H9 (cell line): ENCODE measurements around the gene NT5C2. TPM values are rescaled to one million over a fixed set of nuclear protein-coding genes. Genes with fewer than 3 reads are reported as not detected.

Source experiments
- DNase-seq: peaks from one replicate; pipeline ENCODE4 v3.0.0-alpha.2; 2017
- H2AFZ ChIP-seq: one replicate; pipeline ENCODE4 v1.6.1; 2013; ENCODE audit warnings: mild to moderate bottlenecking, low read length, control low read depth, moderate library complexity
- H2AK5ac ChIP-seq: 2 replicates; pipeline ENCODE4 v1.6.1; 2013; ENCODE audit warnings: low read length, control low read depth, mixed read lengths; ENCODE audit not compliant: insufficient read length
- H2BK120ac ChIP-seq: one replicate; pipeline ENCODE4 v1.6.1; 2013; ENCODE audit warnings: low read depth, mild to moderate bottlenecking, low read length, control low read depth, inconsistent platforms; ENCODE audit not compliant: poor library complexity, severe bottlenecking
- H2BK12ac ChIP-seq: 2 replicates; pipeline ENCODE4 v1.6.1; 2013; ENCODE audit warnings: low read length, control low read depth, mixed read lengths, low read depth; ENCODE audit not compliant: insufficient read length
- H2BK15ac ChIP-seq: 2 replicates; pipeline ENCODE4 v1.6.1; 2013; ENCODE audit warnings: low read depth, low read length, control low read depth
- H2BK20ac ChIP-seq: one replicate; pipeline ENCODE4 v1.6.1; 2013; ENCODE audit warnings: low read depth, mild to moderate bottlenecking, low read length, control low read depth, inconsistent platforms; ENCODE audit not compliant: poor library complexity, severe bottlenecking
- H2BK5ac ChIP-seq: 2 replicates; pipeline ENCODE4 v1.6.1; 2013; ENCODE audit warnings: low read length, control low read depth, mixed read lengths; ENCODE audit not compliant: insufficient read length
- H3K14ac ChIP-seq: 2 replicates; pipeline ENCODE4 v1.6.1; 2013; ENCODE audit warnings: low read length, control low read depth; ENCODE audit not compliant: insufficient read depth
- H3K18ac ChIP-seq: 2 replicates; pipeline ENCODE4 v1.6.1; 2013; ENCODE audit warnings: low read depth, mild to moderate bottlenecking, mixed read lengths, low read length, control low read depth; ENCODE audit not compliant: insufficient read length
- H3K23ac ChIP-seq: 2 replicates; pipeline ENCODE4 v1.6.1; 2013; ENCODE audit warnings: low read length, control low read depth, mixed read lengths, low read depth; ENCODE audit not compliant: insufficient read length
- H3K23me2 ChIP-seq: 2 replicates; pipeline ENCODE4 v1.6.1; 2013; ENCODE audit warnings: low read depth, mild to moderate bottlenecking, mixed read lengths, low read length, control low read depth; ENCODE audit not compliant: insufficient read length, poor library complexity, severe bottlenecking
- H3K27ac ChIP-seq: 2 replicates; pipeline ENCODE4 v1.5.1; 2013; ENCODE audit warnings: low read length, control low read depth, mixed read lengths, low read depth; ENCODE audit not compliant: insufficient read length
- H3K27me3 ChIP-seq: 2 replicates; pipeline ENCODE4 v1.6.1; 2013; ENCODE audit warnings: low read length, control low read depth, inconsistent platforms; ENCODE audit not compliant: insufficient read depth
- H3K4ac ChIP-seq: 2 replicates; pipeline ENCODE4 v1.6.1; 2013; ENCODE audit warnings: low read depth, mild to moderate bottlenecking, control low read depth, inconsistent platforms, low read length, moderate library complexity
- H3K4me1 ChIP-seq: 2 replicates; pipeline ENCODE4 v1.6.1; 2013; ENCODE audit warnings: low read length, control low read depth, inconsistent platforms; ENCODE audit not compliant: insufficient read depth
- H3K4me2 ChIP-seq: 2 replicates; pipeline ENCODE4 v1.6.1; 2013; ENCODE audit warnings: low read length, control low read depth, mixed read lengths; ENCODE audit not compliant: insufficient read length, insufficient read depth
- H3K56ac ChIP-seq: 2 replicates; pipeline ENCODE4 v1.6.1; 2013; ENCODE audit warnings: low read depth, mild to moderate bottlenecking, mixed read lengths, low read length, control low read depth; ENCODE audit not compliant: insufficient read length
- H3K79me1 ChIP-seq: 2 replicates; pipeline ENCODE4 v1.6.1; 2013; ENCODE audit warnings: low read depth, mild to moderate bottlenecking, moderate library complexity, low read length, control low read depth, inconsistent platforms; ENCODE audit not compliant: insufficient read depth, poor library complexity, severe bottlenecking
- H3K79me2 ChIP-seq: 2 replicates; pipeline ENCODE4 v1.6.1; 2013; ENCODE audit warnings: low read length, control low read depth, inconsistent platforms; ENCODE audit not compliant: insufficient read depth
- H3K9ac ChIP-seq: 2 replicates; pipeline ENCODE4 v1.6.1; 2013; ENCODE audit warnings: low read length, control low read depth, mixed read lengths; ENCODE audit not compliant: insufficient read length; ENCODE audit errors: extremely low read depth
- H3K9me3 ChIP-seq: one replicate; pipeline ENCODE4 v1.6.1; 2013; ENCODE audit warnings: low read depth, low read length, inconsistent platforms; ENCODE audit not compliant: control insufficient read depth
- H3T11ph ChIP-seq: one replicate; pipeline ENCODE4 v1.6.1; 2013; ENCODE audit warnings: mild to moderate bottlenecking, low read length, control low read depth, inconsistent platforms
- H4K20me1 ChIP-seq: one replicate; pipeline ENCODE4 v1.6.1; 2013; ENCODE audit not compliant: control insufficient read depth, insufficient read length, insufficient read depth
- H4K5ac ChIP-seq: 2 replicates; pipeline ENCODE4 v1.6.1; 2013; ENCODE audit warnings: low read depth, mild to moderate bottlenecking, mixed read lengths, low read length, control low read depth; ENCODE audit not compliant: insufficient read length
- H4K8ac ChIP-seq: replicated peaks from 2 replicates; pipeline ENCODE4 v1.6.1; 2013; ENCODE audit warnings: low read length, control low read depth, mixed read lengths, low read depth; ENCODE audit not compliant: insufficient read length
- H4K91ac ChIP-seq: 2 replicates; pipeline ENCODE4 v1.6.1; 2013; ENCODE audit warnings: low read depth, mild to moderate bottlenecking, moderate library complexity, mixed read lengths, low read length, control low read depth; ENCODE audit not compliant: insufficient read length
- H3K27ac Mint-ChIP-seq, 3 experiments: 2 replicates in 2 of 3; 3 replicates in 1 of 3; pipeline ENCODE4 v1.8.0; 2020 to 2021; ENCODE audit warnings: mixed read lengths in 3 of 3, mild to moderate bottlenecking in 1 of 3, moderate library complexity in 1 of 3
- H3K27me3 Mint-ChIP-seq: 2 replicates; pipeline ENCODE4 v1.8.0; 2021; ENCODE audit warnings: low read depth, mild to moderate bottlenecking, moderate library complexity, mixed read lengths
- H3K36me3 Mint-ChIP-seq, 3 experiments: 2 replicates in 2 of 3; 3 replicates in 1 of 3; pipeline ENCODE4 v1.8.0; 2020 to 2021; ENCODE audit warnings: low read depth in 3 of 3, mixed read lengths in 3 of 3; ENCODE audit not compliant: insufficient read depth in 1 of 3
- H3K4me1 Mint-ChIP-seq, 2 experiments: 2 replicates each; pipeline ENCODE4 v1.8.0; 2020; ENCODE audit warnings: mixed read lengths in 2 of 2
- H3K4me3 Mint-ChIP-seq, 2 experiments: 2 replicates in 1 of 2; 3 replicates in 1 of 2; pipeline ENCODE4 v1.8.0; 2020 to 2021; ENCODE audit warnings: mild to moderate bottlenecking in 2 of 2, mixed read lengths in 2 of 2, moderate library complexity in 1 of 2
- H3K9me3 Mint-ChIP-seq, 2 experiments: 2 replicates in 1 of 2; 3 replicates in 1 of 2; pipeline ENCODE4 v1.8.0; 2020; ENCODE audit warnings: mild to moderate bottlenecking in 2 of 2, mixed read lengths in 2 of 2, moderate library complexity in 1 of 2
- WGBS: extraction: QIAGEN DNeasy Blood & Tissue Kit; methylation state at CpG from one replicate; pipeline ENCODE4 v1.1.7; 2013; ENCODE audit warnings: missing lambda C conversion rate, low lambda C conversion rate, mixed read lengths; ENCODE audit not compliant: insufficient read length; ENCODE audit errors: extremely low coverage; 5-methylcytosine and 5-hydroxymethylcytosine counted together
- total RNA-seq: library from RNA; stranded (reverse); gene quantifications from 2 replicates; pipeline ENCODE4 v1.2.1, GENCODE V29; 2021
- TF ChIP-seq, protein P1 (sequence below): fragments of 200-600 bp; sonication (generic); conservative IDR thresholded peaks from 3 replicates; pipeline ENCODE4 v1.8.0; 2021; ENCODE audit warnings: antibody characterized with exemption, mild to moderate bottlenecking

Gene NT5C2
- total RNA-seq, 1 experiment from 2014 or later, result 69.6 TPM

DNA sequence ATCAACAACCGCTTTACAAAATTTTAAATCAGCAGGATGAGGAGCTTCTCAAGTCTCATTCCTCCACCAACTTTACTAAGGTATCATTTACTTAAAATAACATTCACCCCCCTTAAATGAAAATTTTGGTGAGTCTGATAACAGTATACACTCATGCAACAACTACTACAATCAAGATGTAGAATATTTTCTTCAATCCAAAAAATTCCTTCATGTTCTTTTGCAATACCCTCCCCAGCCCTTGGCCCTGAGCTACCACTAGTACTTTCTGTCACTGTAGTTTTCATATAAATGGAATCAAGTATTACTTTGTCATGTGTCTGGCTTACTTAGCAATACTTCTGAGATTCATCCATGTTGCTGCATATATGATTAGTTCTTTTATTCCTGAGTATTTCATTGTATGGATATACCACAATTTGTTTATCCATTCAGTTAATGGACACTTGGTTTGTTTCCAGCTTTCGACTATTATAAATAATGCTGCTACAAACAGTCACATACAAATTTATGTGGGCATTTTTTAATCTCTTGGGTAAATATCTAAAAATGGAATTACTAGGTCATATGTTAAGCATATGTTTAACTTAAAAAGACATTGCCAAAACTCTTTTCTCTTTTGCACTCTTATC, 43.0 kb downstream of the NT5C2 start:
- H3K18ac ChIP-seq, result no peak overlapping the region
- no peaks in the 10 kb centered on the region for H4K20me1 ChIP-seq
- no peak overlapping the region for H3K23ac ChIP-seq
- no peak overlapping the region for H4K8ac ChIP-seq
- no peaks in the 10 kb centered on the region for H3K79me1 ChIP-seq
- TF ChIP-seq, protein P1, sequence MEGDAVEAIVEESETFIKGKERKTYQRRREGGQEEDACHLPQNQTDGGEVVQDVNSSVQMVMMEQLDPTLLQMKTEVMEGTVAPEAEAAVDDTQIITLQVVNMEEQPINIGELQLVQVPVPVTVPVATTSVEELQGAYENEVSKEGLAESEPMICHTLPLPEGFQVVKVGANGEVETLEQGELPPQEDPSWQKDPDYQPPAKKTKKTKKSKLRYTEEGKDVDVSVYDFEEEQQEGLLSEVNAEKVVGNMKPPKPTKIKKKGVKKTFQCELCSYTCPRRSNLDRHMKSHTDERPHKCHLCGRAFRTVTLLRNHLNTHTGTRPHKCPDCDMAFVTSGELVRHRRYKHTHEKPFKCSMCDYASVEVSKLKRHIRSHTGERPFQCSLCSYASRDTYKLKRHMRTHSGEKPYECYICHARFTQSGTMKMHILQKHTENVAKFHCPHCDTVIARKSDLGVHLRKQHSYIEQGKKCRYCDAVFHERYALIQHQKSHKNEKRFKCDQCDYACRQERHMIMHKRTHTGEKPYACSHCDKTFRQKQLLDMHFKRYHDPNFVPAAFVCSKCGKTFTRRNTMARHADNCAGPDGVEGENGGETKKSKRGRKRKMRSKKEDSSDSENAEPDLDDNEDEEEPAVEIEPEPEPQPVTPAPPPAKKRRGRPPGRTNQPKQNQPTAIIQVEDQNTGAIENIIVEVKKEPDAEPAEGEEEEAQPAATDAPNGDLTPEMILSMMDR, result no peak
- H3K27me3 ChIP-seq, result no peaks in the 10 kb centered on the region
- H3K4me1 ChIP-seq, result peaks cover 5% of the 10 kb centered on the region; the same call in 1 of the 2 replicates
- Mint-ChIP-seq H3K27me3 (no peaks in the 10 kb centered on the region), H3K4me1 (peaks cover 30 to 34% of the 10 kb centered on the region in 2 experiments), H3K36me3 (peaks cover 2 to 7% (median 3%) of the 10 kb centered on the region in 3 experiments; a peak in 4 of 7 replicates), H3K27ac (no peak overlapping the region; a peak in 1 of 7 replicates), H3K9me3 (no peaks in the 10 kb centered on the region), H3K4me3 (no peak overlapping the region)
- no CpG with 5 or more reads among the region's 2 CpGs for WGBS
- H3K56ac ChIP-seq, result no peak overlapping the region
- H3K4me2 ChIP-seq, result no peak overlapping the region
- no peak overlapping the region for H4K5ac ChIP-seq
- no peak for DNase-seq
- no peak overlapping the region for H2BK120ac ChIP-seq
- no peaks in the 10 kb centered on the region for H3K79me2 ChIP-seq
- no peak overlapping the region for H4K91ac ChIP-seq
- H3K9ac ChIP-seq, result no peak overlapping the region
- H3K4ac ChIP-seq, result no peak overlapping the region
- no peak overlapping the region for H2AFZ ChIP-seq
- no peak overlapping the region for H3T11ph ChIP-seq
- no peak overlapping the region for H3K14ac ChIP-seq
- H3K27ac ChIP-seq, result no peak overlapping the region
- H2BK12ac ChIP-seq, result no peak overlapping the region
- no peak overlapping the region for H2BK20ac ChIP-seq
- H3K9me3 ChIP-seq, result no peaks in the 10 kb centered on the region
- H2AK5ac ChIP-seq, result no peak overlapping the region
- H3K23me2 ChIP-seq, result no peaks in the 10 kb centered on the region
- no peak overlapping the region for H2BK15ac ChIP-seq
- H2BK5ac ChIP-seq, result no peak overlapping the region
